K562 (cell line): Measurements from ENCODE around the gene DCTN2. TPM values are rescaled to one million over a fixed set of nuclear protein-coding genes. Genes with fewer than 3 reads are reported as not detected.

ENCODE experiments used
- ATAC-seq: fragments of 200-7000 bp; cut with Tn5 transposase; 3 replicates; pipeline ENCODE4 v1.9.1; 2020; ENCODE audit warnings: moderate library complexity
- BruUV-seq: library from RNA; stranded (reverse); fragments of 400-500 nt; replicated peaks from 2 replicates; lab custom pipeline; 2021; lab: Mats Ljungman, UMichigan
- CTCF ChIA-PET: fragments of 300-600 bp; formaldehyde crosslinking; extraction: SDS; loops from one replicate; lab custom pipeline; 2021; ENCODE audit warnings: low intra/inter-chr PET ratio; lab: Yijun Ruan, JAX
- POLR2A ChIA-PET: fragments of 300-600, 350-650 bp; sonication (Branson Sonifier 250); formaldehyde crosslinking; extraction: SDS; loops from one replicate; lab custom pipeline; 2021; ENCODE audit warnings: antibody characterized with exemption, inconsistent platforms; lab: Yijun Ruan, JAX
- DNase-seq, 4 experiments: peaks; one replicate each; pipeline versions ENCODE4 v3.0.0 to v3.0.0-alpha.2; 2011 to 2018; ENCODE audit warnings: low spot score in 3 of 4, mixed read lengths in 3 of 4; ENCODE audit errors: extremely low read depth in 1 of 4
- FAIRE-seq: peaks from 2 replicates; lab custom pipeline; 2011; peaks lifted over from hg19 to GRCh38; lab: Jason Lieb, UNC
- H2AFZ ChIP-seq: 2 replicates; pipeline ENCODE4 v1.6.0; 2011; ENCODE audit warnings: low read depth, low read length, control low read depth, inconsistent platforms
- H3K27ac ChIP-seq: fragments of 200-600 bp; 3 replicates; pipeline ENCODE4 v1.8.0; 2011; ENCODE audit warnings: low read depth, mild to moderate bottlenecking, control low read depth, inconsistent platforms, low read length, moderate library complexity, mixed read lengths; ENCODE audit errors: extremely low read depth
- H3K27me3 ChIP-seq, 2 experiments: fragments of 300-600 bp in 1 of 2; 2 replicates in 1 of 2; 3 replicates in 1 of 2; pipeline versions ENCODE4 v1.6.0 to v1.8.0; 2011; ENCODE audit warnings: inconsistent platforms in 2 of 2, low read length in 2 of 2, mild to moderate bottlenecking in 1 of 2, mixed read lengths in 1 of 2, moderate library complexity in 1 of 2; ENCODE audit not compliant: control insufficient read depth in 2 of 2, insufficient read depth in 2 of 2
- H3K36me3 ChIP-seq: fragments of 300-600 bp; 3 replicates; pipeline ENCODE4 v1.8.0; 2011; ENCODE audit warnings: mild to moderate bottlenecking, low read length, inconsistent platforms; ENCODE audit not compliant: control insufficient read depth, insufficient read depth
- H3K4me1 ChIP-seq, 2 experiments: fragments of 200-600 bp in 1 of 2; replicated peaks in 1 of 2; 2 replicates in 1 of 2; 3 replicates in 1 of 2; pipeline versions ENCODE4 v1.5.1 to v1.8.0; 2011; ENCODE audit warnings: inconsistent platforms in 2 of 2, low read length in 2 of 2, mild to moderate bottlenecking in 1 of 2, mixed read lengths in 1 of 2, moderate library complexity in 1 of 2; ENCODE audit not compliant: control insufficient read depth in 2 of 2, insufficient read depth in 2 of 2
- H3K4me2 ChIP-seq: 2 replicates; pipeline ENCODE4 v1.6.1; 2011; ENCODE audit warnings: low read length, control low read depth, inconsistent platforms, mixed read lengths; ENCODE audit not compliant: insufficient read depth
- H3K4me3 ChIP-seq: fragments of 200-600 bp; sonication (generic), shearing (Covaris generic); 2 replicates; pipeline ENCODE4 v1.5.1; 2016; ENCODE audit warnings: control low read depth, inconsistent platforms
- H3K79me2 ChIP-seq: fragments of 200-600 bp; 3 replicates; pipeline ENCODE4 v1.8.0; 2011; ENCODE audit warnings: low read length, inconsistent platforms; ENCODE audit not compliant: control insufficient read depth, insufficient read depth
- H3K9ac ChIP-seq, 2 experiments: 2 replicates each; pipeline versions ENCODE4 v1.6.0 to v1.6.1; 2011; ENCODE audit warnings: low read depth in 2 of 2, low read length in 2 of 2, control low read depth in 1 of 2, inconsistent platforms in 1 of 2, mild to moderate bottlenecking in 1 of 2, mixed read lengths in 1 of 2; ENCODE audit not compliant: insufficient read depth in 1 of 2
- H3K9me1 ChIP-seq: one replicate; pipeline ENCODE4 v1.6.0; 2011; ENCODE audit warnings: inconsistent platforms, mild to moderate bottlenecking, low read length, moderate library complexity; ENCODE audit not compliant: control insufficient read depth, insufficient read depth
- H3K9me3 ChIP-seq: replicated peaks from 2 replicates; pipeline ENCODE4 v1.5.1; 2011; ENCODE audit warnings: low read depth, low read length, inconsistent platforms; ENCODE audit not compliant: control insufficient read depth, insufficient read depth
- H4K20me1 ChIP-seq: replicated peaks from 2 replicates; pipeline ENCODE4 v1.6.1; 2011; ENCODE audit warnings: low read length, inconsistent platforms, mixed read lengths; ENCODE audit not compliant: control insufficient read depth, insufficient read depth
- C11orf30 ChIP-seq: fragments of 450-650 bp; IDR thresholded peaks from 2 replicates; pipeline ENCODE4 v1.6.1; 2016; ENCODE audit warnings: low read depth, mild to moderate bottlenecking
- CBFA2T3 ChIP-seq: fragments of 450-650 bp; IDR thresholded peaks from 2 replicates; pipeline ENCODE4 v1.6.1; 2017
- CSDE1 ChIP-seq, 2 experiments: fragments of 450-650 bp; IDR thresholded peaks; 2 replicates each; pipeline ENCODE4 v1.6.1; 2016; ENCODE audit warnings: mild to moderate bottlenecking in 1 of 2
- ESRRA ChIP-seq: fragments of 450-650 bp; IDR thresholded peaks from 2 replicates; pipeline ENCODE4 v1.6.1; 2014; ENCODE audit warnings: low read depth, mild to moderate bottlenecking, moderate library complexity, borderline replicate concordance
- JUND ChIP-seq, 2 experiments: IDR thresholded peaks; 2 replicates in 1 of 2; 3 replicates in 1 of 2; pipeline ENCODE4 v1.6.1; 2011; ENCODE audit warnings: borderline replicate concordance in 2 of 2, low read depth in 2 of 2, low read length in 2 of 2, improper control_type of control experiment in 1 of 2, missing biosample characterization in 1 of 2, missing genetic modification characterization in 1 of 2, missing genetic modification reagents in 1 of 2
- NR2C2 ChIP-seq, 2 experiments: fragments of 200-800 bp in 1 of 2; sonication (Bioruptor generic) in 1 of 2; sonication (generic) in 1 of 2; formaldehyde crosslinking in 1 of 2; IDR thresholded peaks; 2 replicates each; pipeline versions ENCODE4 v1.6.1 to v1.8.0; 2016 to 2022; ENCODE audit warnings: mild to moderate bottlenecking in 1 of 2, missing compliant biosample characterization in 1 of 2, missing genetic modification characterization in 1 of 2, missing genetic modification reagents in 1 of 2
- PHB ChIP-seq: fragments of 250-450 bp; sonication (Bioruptor Pico); IDR thresholded peaks from 2 replicates; pipeline ENCODE4 v1.5.0; 2021
- RBM17 ChIP-seq: fragments of 200-400 bp; formaldehyde crosslinking; IDR thresholded peaks from 2 replicates; pipeline ENCODE4 v1.6.1; 2017; ENCODE audit warnings: low read depth, mild to moderate bottlenecking, low read length, borderline replicate concordance
- RFX1 ChIP-seq: fragments of 450-650 bp; IDR thresholded peaks from 2 replicates; pipeline ENCODE4 v1.6.1; 2016; ENCODE audit warnings: mild to moderate bottlenecking, moderate library complexity
- SAFB2 ChIP-seq: fragments of 200-400 bp; formaldehyde crosslinking; IDR thresholded peaks from 2 replicates; pipeline ENCODE4 v1.6.1; 2018; ENCODE audit warnings: borderline replicate concordance, low read length, low read depth, moderate library complexity; ENCODE audit not compliant: severe bottlenecking
- TBP ChIP-seq: optimal IDR thresholded peaks from 2 replicates; pipeline ENCODE3; 2011; ENCODE audit warnings: low read depth, low read length, improper control_type of control experiment
- ZNF239 ChIP-seq: fragments of 250-450 bp; sonication (Bioruptor Pico); IDR thresholded peaks from 2 replicates; pipeline ENCODE4 v1.4.0; 2020; ENCODE audit warnings: mild to moderate bottlenecking
- ZNF507 ChIP-seq: conservative IDR thresholded peaks from 2 replicates; pipeline ENCODE4 v1.6.1; 2017; ENCODE audit warnings: missing genetic modification characterization, missing compliant biosample characterization
- WGBS: fragments of 100-300 bp; shearing (Covaris generic); methylation state at CpG from one replicate; pipeline ENCODE4 v1.1.6; 2016; ENCODE audit warnings: low coverage, mixed read lengths; ENCODE audit not compliant: insufficient coverage; ENCODE audit errors: missing lambda C conversion rate; 5-methylcytosine and 5-hydroxymethylcytosine counted together
- in situ Hi-C: fragments of 300-500 bp; cut with MboI; formaldehyde crosslinking; loops from 4 replicates; pipeline ENCODE4 v1.15.0; 2018; ENCODE audit warnings: inconsistent platforms, mixed read lengths
- intact Hi-C: fragments of 100-400 bp; cut with micrococcal nuclease; formaldehyde crosslinking; loops from 2 replicates; pipeline ENCODE4 v1.14.2; 2022
- polyA plus RNA-seq, 8 experiments: library from polyadenylated mRNA; depleted of rRNA in 4 of 8; stranded (reverse) in 5 of 8; unstranded in 3 of 8; fragments of >200 nt; fragmentation: Nextera tagmentation in 2 of 8; fragmentation: Illumina TruSeq in 1 of 8; extraction: Ambion mirVana in 2 of 8; extraction: Trizol in 1 of 8; gene quantifications; 2 replicates each; pipeline versions ENCODE4 v1.2.1 to v1.2.3, GENCODE V29; 2011 to 2014; ENCODE audit warnings: inconsistent platforms in 1 of 8, missing spikeins in 1 of 8
- total RNA-seq, 7 experiments: library from RNA; depleted of rRNA in 6 of 7; stranded (reverse); fragments of >200 nt in 6 of 7; fragmentation: Illumina TruSeq in 2 of 7; extraction: Trizol in 2 of 7; gene quantifications; 2 replicates each; pipeline versions ENCODE4 v1.2.1 to v1.2.3, GENCODE V29; 2011 to 2021; ENCODE audit warnings: low replicate concordance in 1 of 7
- TF ChIP-seq, protein P1 (sequence below): fragments of 250-450 bp; sonication (Bioruptor Pico); IDR thresholded peaks from 2 replicates; pipeline ENCODE4 v1.9.0; 2021; ENCODE audit warnings: mild to moderate bottlenecking, inconsistent platforms
- TF ChIP-seq, protein P2 (sequence below): IDR thresholded peaks from 2 replicates; pipeline ENCODE4 v1.6.1; 2014; ENCODE audit warnings: antibody characterized with exemption
- TF ChIP-seq, protein P3 (sequence below): fragments of 450-650 bp; IDR thresholded peaks from 2 replicates; pipeline ENCODE4 v1.6.1; 2017; ENCODE audit warnings: mild to moderate bottlenecking, moderate library complexity

DCTN2 gene
- total and polyA plus RNA-seq, 9 of the 15 experiments (the other 6 are each of a cell fraction or from before 2014, with no cell fraction given): 43.6 to 270 (median 125) TPM

DNA sequence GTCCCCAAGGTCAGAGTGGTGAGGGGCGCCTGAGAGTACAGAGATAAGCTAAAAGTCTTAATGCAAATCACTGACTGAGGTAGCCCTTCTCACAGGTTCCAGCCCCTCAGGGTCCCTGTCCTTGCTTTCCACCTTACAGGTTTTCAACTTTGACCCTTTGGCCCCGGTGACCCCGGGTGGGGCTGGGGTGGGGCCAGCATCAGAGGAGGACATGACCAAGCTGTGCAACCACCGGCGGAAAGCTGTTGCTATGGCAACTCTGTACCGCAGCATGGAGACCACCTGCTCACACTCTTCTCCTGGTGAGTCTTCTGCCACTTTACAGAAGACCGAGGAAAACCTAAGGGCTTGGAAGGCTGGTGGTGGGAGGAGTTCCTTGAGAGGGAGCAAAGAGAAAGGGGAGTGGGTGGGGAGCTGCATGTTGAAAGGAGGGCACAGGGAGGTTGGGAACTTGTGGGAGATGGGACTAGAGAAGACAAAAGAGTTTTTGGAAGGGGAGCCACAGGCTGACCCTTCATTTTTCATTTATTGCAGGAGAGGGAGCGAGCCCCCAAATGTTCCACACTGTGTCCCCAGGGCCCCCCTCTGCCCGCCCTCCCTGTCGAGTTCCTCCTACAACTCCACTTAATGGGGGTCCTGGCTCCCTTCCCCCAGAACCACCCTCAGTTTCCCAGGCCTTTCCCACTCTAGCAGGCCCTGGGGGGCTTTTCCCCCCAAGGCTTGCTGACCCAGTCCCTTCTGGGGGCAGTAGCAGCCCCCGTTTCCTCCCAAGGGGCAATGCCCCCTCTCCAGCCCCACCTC lies 22.0 kb downstream of the DCTN2 start:
- in situ Hi-C loops (no loop called here), intact Hi-C loops (loop anchor here (5.0 kb wide), 3 partner anchors 38 to 212 kb away; partner anchors contain the start of genes AGAP2 and MARS1)
- peaks cover 3% of the 10 kb centered on the region for H4K20me1 ChIP-seq
- ChIA-PET POLR2A (interaction anchor here (0.5 to 10.8 kb wide), 7 partner anchors 10 to 207 kb away, joined by 3 to 225 read pairs (median 5); partner anchors contain the start of gene DCTN2), CTCF (no interaction called here)
- peak overlapping the region; percentile 94 for H3K9ac ChIP-seq
- H3K79me2 ChIP-seq: peaks cover 30% of the 10 kb centered on the region
- DNase-seq: peak in 3 of 4 experiments; percentile 40 to 57 (median 44)
- peak overlapping the region; percentile 91 for H3K4me2 ChIP-seq
- H2AFZ ChIP-seq: no peak overlapping the region
- peak overlapping the region; percentile 77 for H3K4me3 ChIP-seq
- ATAC-seq: no peak
- peak; percentile 15 for FAIRE-seq
- peak overlapping the region; percentile 96; the same call in 2 of the 3 replicates for H3K27ac ChIP-seq
- no TSS peak for BruUV-seq
- no peaks in the 10 kb centered on the region for H3K9me3 ChIP-seq
- WGBS: 42% methylated on average over 8 of the region's 11 CpGs
- peaks cover 29 to 47% of the 10 kb centered on the region in 2 experiments for H3K4me1 ChIP-seq
- no peaks in the 10 kb centered on the region for H3K27me3 ChIP-seq
- H3K9me1 ChIP-seq: no peaks in the 10 kb centered on the region
- peaks cover 60% of the 10 kb centered on the region; the same call in 2 of the 3 replicates for H3K36me3 ChIP-seq
- TF ChIP-seq SAFB2 (no peak), PHB (CRISPR knock-in tag) (no peak), ESRRA (0 out of 2 replicates have a peak, but pooled peaks have one; percentile 35), C11orf30 (no peak), TBP (peak; percentile 11), NR2C2 (CRISPR knock-in tag; IDR thresholded peaks at IDR 0.05) (no peak), NR2C2 (tag; IDR thresholded peaks at IDR 0.05) (peak; percentile 89), CSDE1 (IDR thresholded peaks at IDR 0.05) (0 out of 4 replicates have a peak, but pooled peaks of 1 of the 2 experiments have one; percentile 28), ZNF239 (no peak), CBFA2T3 (0 out of 2 replicates have a peak, but pooled peaks have one; percentile 4), RFX1 (peak; percentile 93), RBM17 (no peak), JUND (IDR thresholded peaks at IDR 0.05; ENCODE audit: borderline replicate concordance, low read depth, low read length) (no peak), JUND (tag; IDR thresholded peaks at IDR 0.05; ENCODE audit: borderline replicate concordance, low read depth, low read length) (no peak), ZNF507 (tag) (no peak)
- TF ChIP-seq, protein P1, sequence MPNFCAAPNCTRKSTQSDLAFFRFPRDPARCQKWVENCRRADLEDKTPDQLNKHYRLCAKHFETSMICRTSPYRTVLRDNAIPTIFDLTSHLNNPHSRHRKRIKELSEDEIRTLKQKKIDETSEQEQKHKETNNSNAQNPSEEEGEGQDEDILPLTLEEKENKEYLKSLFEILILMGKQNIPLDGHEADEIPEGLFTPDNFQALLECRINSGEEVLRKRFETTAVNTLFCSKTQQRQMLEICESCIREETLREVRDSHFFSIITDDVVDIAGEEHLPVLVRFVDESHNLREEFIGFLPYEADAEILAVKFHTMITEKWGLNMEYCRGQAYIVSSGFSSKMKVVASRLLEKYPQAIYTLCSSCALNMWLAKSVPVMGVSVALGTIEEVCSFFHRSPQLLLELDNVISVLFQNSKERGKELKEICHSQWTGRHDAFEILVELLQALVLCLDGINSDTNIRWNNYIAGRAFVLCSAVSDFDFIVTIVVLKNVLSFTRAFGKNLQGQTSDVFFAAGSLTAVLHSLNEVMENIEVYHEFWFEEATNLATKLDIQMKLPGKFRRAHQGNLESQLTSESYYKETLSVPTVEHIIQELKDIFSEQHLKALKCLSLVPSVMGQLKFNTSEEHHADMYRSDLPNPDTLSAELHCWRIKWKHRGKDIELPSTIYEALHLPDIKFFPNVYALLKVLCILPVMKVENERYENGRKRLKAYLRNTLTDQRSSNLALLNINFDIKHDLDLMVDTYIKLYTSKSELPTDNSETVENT (CRISPR knock-in tag): no peak
- TF ChIP-seq, protein P2, sequence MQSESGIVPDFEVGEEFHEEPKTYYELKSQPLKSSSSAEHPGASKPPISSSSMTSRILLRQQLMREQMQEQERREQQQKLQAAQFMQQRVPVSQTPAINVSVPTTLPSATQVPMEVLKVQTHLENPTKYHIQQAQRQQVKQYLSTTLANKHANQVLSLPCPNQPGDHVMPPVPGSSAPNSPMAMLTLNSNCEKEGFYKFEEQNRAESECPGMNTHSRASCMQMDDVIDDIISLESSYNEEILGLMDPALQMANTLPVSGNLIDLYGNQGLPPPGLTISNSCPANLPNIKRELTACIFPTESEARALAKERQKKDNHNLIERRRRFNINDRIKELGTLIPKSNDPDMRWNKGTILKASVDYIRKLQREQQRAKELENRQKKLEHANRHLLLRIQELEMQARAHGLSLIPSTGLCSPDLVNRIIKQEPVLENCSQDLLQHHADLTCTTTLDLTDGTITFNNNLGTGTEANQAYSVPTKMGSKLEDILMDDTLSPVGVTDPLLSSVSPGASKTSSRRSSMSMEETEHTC: no peak
- TF ChIP-seq, protein P3, sequence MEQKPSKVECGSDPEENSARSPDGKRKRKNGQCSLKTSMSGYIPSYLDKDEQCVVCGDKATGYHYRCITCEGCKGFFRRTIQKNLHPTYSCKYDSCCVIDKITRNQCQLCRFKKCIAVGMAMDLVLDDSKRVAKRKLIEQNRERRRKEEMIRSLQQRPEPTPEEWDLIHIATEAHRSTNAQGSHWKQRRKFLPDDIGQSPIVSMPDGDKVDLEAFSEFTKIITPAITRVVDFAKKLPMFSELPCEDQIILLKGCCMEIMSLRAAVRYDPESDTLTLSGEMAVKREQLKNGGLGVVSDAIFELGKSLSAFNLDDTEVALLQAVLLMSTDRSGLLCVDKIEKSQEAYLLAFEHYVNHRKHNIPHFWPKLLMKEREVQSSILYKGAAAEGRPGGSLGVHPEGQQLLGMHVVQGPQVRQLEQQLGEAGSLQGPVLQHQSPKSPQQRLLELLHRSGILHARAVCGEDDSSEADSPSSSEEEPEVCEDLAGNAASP: no peak
